Endothelial cell of umbilical vein (primary cell): ENCODE results near the gene DAND5. TPM values are rescaled to one million over a fixed set of nuclear protein-coding genes. Genes with fewer than 3 reads are reported as not detected.

ENCODE experiments used
- BruUV-seq: library from RNA; stranded (reverse); fragments of 400-500 nt; replicated peaks from 2 replicates; lab custom pipeline; 2021; lab: Mats Ljungman, UMichigan
- CTCF ChIA-PET: fragments of 300-600, 350-600 bp; sonication (Branson Sonifier 250); formaldehyde crosslinking; loops from one replicate; lab custom pipeline; 2021; ENCODE audit warnings: antibody characterized with exemption, inconsistent platforms; lab: Charles Lee
- POLR2A ChIA-PET: fragments of 300-600, 350-600 bp; sonication (Branson Sonifier 250); formaldehyde crosslinking; loops from one replicate; lab custom pipeline; 2021; ENCODE audit warnings: antibody characterized with exemption, inconsistent platforms; lab: Charles Lee
- DNase-seq: peaks from one replicate; pipeline ENCODE4 v3.0.0-alpha.2; 2011; ENCODE audit warnings: low read depth, low spot score
- FAIRE-seq: peaks from 2 replicates; lab custom pipeline; 2011; peaks lifted over from hg19 to GRCh38; lab: Jason Lieb, UNC
- H2AFZ ChIP-seq: 2 replicates; pipeline ENCODE4 v1.6.0; 2012; ENCODE audit warnings: low read depth, low read length, control low read depth, inconsistent platforms
- H3K27ac ChIP-seq: 2 replicates; pipeline ENCODE4 v1.5.1; 2011; ENCODE audit warnings: low read depth, mild to moderate bottlenecking, control low read depth, low read length, moderate library complexity; ENCODE audit not compliant: insufficient read depth
- H3K27me3 ChIP-seq, 2 experiments: 2 replicates each; pipeline versions ENCODE4 v1.6.0 to v1.6.1; 2011; ENCODE audit warnings: low read length in 2 of 2, mixed read lengths in 1 of 2; ENCODE audit not compliant: control insufficient read depth in 2 of 2, insufficient read depth in 2 of 2
- H3K36me3 ChIP-seq, 2 experiments: 2 replicates in 1 of 2; 3 replicates in 1 of 2; pipeline ENCODE4 v1.5.1; 2011; ENCODE audit warnings: low read length in 2 of 2, mild to moderate bottlenecking in 1 of 2, moderate library complexity in 1 of 2; ENCODE audit not compliant: control insufficient read depth in 2 of 2, insufficient read depth in 2 of 2; ENCODE audit errors: extremely low read depth in 1 of 2
- H3K4me1 ChIP-seq: 3 replicates; pipeline ENCODE4 v1.5.1; 2011; ENCODE audit warnings: mild to moderate bottlenecking, low read length; ENCODE audit not compliant: control insufficient read depth, insufficient read depth; ENCODE audit errors: extremely low read depth
- H3K4me2 ChIP-seq: 2 replicates; pipeline ENCODE4 v1.6.1; 2011; ENCODE audit warnings: low read length, control low read depth, mixed read lengths; ENCODE audit not compliant: insufficient read depth
- H3K4me3 ChIP-seq, 3 experiments: fragments of 200-600 bp in 1 of 3; sonication (generic), shearing (Covaris generic) in 1 of 3; replicated peaks in 1 of 3; 2 replicates each; pipeline ENCODE4 v1.5.1; 2011 to 2016; ENCODE audit warnings: control low read depth in 3 of 3, low read length in 3 of 3, mild to moderate bottlenecking in 2 of 3, inconsistent platforms in 1 of 3, low read depth in 1 of 3, moderate library complexity in 1 of 3; ENCODE audit not compliant: insufficient read depth in 1 of 3
- H3K79me2 ChIP-seq: 2 replicates; pipeline ENCODE4 v1.6.0; 2012; ENCODE audit warnings: low read length, inconsistent platforms; ENCODE audit not compliant: control insufficient read depth, insufficient read depth
- H3K9ac ChIP-seq: replicated peaks from 2 replicates; pipeline ENCODE3; 2011; ENCODE audit warnings: low read length, control low read depth; ENCODE audit not compliant: insufficient read depth; ENCODE audit errors: extremely low read depth
- H3K9me1 ChIP-seq: replicated peaks from 3 replicates; pipeline ENCODE4 v1.6.0; 2011; ENCODE audit warnings: mild to moderate bottlenecking, low read length; ENCODE audit not compliant: control insufficient read depth, insufficient read depth; ENCODE audit errors: extremely low read depth
- H3K9me3 ChIP-seq: replicated peaks from 2 replicates; pipeline ENCODE4 v1.5.1; 2012; ENCODE audit warnings: low read length, inconsistent platforms; ENCODE audit not compliant: control insufficient read depth, insufficient read depth
- H4K20me1 ChIP-seq: replicated peaks from 2 replicates; pipeline ENCODE3; 2011; ENCODE audit warnings: mild to moderate bottlenecking, low read length; ENCODE audit not compliant: control insufficient read depth, insufficient read depth; ENCODE audit errors: extremely low read depth
- CTCF ChIP-seq, 2 donors: IDR thresholded peaks; 1 replicate in 1 of 2; 2 replicates in 1 of 2; pipeline ENCODE4 v1.5.1; 2011; ENCODE audit warnings: low read length in 2 of 2, mild to moderate bottlenecking in 2 of 2, moderate library complexity in 2 of 2, control low read depth in 1 of 2, inconsistent platforms in 1 of 2, low read depth in 1 of 2; ENCODE audit not compliant: insufficient read depth in 1 of 2; ENCODE audit errors: extremely low read depth in 1 of 2
- EZH2 ChIP-seq: IDR thresholded peaks from 2 replicates; pipeline ENCODE4 v1.6.1; 2012; ENCODE audit warnings: borderline replicate concordance, low read depth, mild to moderate bottlenecking, moderate library complexity, low read length, inconsistent platforms; ENCODE audit not compliant: severe bottlenecking
- FOS ChIP-seq: IDR thresholded peaks from 2 replicates; pipeline ENCODE4 v1.6.1; 2011; ENCODE audit warnings: mild to moderate bottlenecking, low read length, moderate library complexity, borderline replicate concordance; ENCODE audit not compliant: insufficient read depth
- GATA2 ChIP-seq: IDR thresholded peaks from 2 replicates; pipeline ENCODE4 v1.7.0; 2011; ENCODE audit warnings: low read depth, mild to moderate bottlenecking, moderate library complexity, mixed read lengths, low read length; ENCODE audit not compliant: insufficient read length, insufficient read depth
- JUN ChIP-seq: IDR thresholded peaks from 2 replicates; pipeline ENCODE4 v1.6.1; 2011; ENCODE audit warnings: borderline replicate concordance, low read depth; ENCODE audit not compliant: insufficient read length, insufficient read depth
- MAX ChIP-seq: IDR thresholded peaks from 2 replicates; pipeline ENCODE4 v1.6.1; 2011; ENCODE audit not compliant: insufficient read depth, insufficient read length
- MYC ChIP-seq: IDR thresholded peaks from one replicate; pipeline ENCODE4 v1.6.1; 2011; ENCODE audit warnings: mild to moderate bottlenecking, low read depth, low read length
- POLR2A ChIP-seq: IDR thresholded peaks from 2 replicates; pipeline ENCODE4 v1.6.1; 2012; ENCODE audit warnings: low read depth, mild to moderate bottlenecking, control low read depth, low read length
- POLR2AphosphoS5 ChIP-seq: IDR thresholded peaks from 2 replicates; pipeline ENCODE4 v1.6.1; 2012; ENCODE audit warnings: low read depth, mild to moderate bottlenecking, control low read depth, low read length, moderate library complexity; ENCODE audit not compliant: insufficient read depth
- dilution Hi-C: fragments of 300-500 bp; cut with MboI; formaldehyde crosslinking; loops from one replicate; pipeline ENCODE4 v1.15.0; 2019; ENCODE audit warnings: low sequenced_read_pairs; ENCODE audit not compliant: extremely low pct_ligation_motif_present
- intact Hi-C: fragments of 100-400 bp; cut with micrococcal nuclease; formaldehyde crosslinking; loops from one replicate; pipeline ENCODE4 v1.10.0; 2022
- polyA plus RNA-seq, 4 experiments: library from polyadenylated mRNA; depleted of rRNA in 3 of 4; stranded (reverse) in 3 of 4; unstranded in 1 of 4; fragments of >200 nt; gene quantifications; 2 replicates each; pipeline versions ENCODE4 v1.2.1 to v1.2.3, GENCODE V29; 2011 to 2012; ENCODE audit warnings: missing spikeins in 1 of 4
- total RNA-seq: library from RNA; stranded (reverse); gene quantifications from 2 replicates; pipeline ENCODE4 v1.2.3, GENCODE V29; 2021

DAND5 gene
- total and polyA plus RNA-seq, 2 donors (not counting 3 experiments of a cell fraction or from before 2014, with no cell fraction given) = 0.06 to 0.20 TPM

GRCh38 chr19:12935071-12935470 is 34.3 kb upstream of the DAND5 start:
- no TSS peak for BruUV-seq
- peaks cover 22% of the 10 kb centered on the region for H3K4me1 ChIP-seq
- no peaks in the 10 kb centered on the region for H3K27me3 ChIP-seq
- H4K20me1 ChIP-seq = no peaks in the 10 kb centered on the region
- POLR2A ChIA-PET = no interaction called here
- CTCF ChIA-PET = no interaction called here
- peaks cover 37% of the 10 kb centered on the region for H3K79me2 ChIP-seq
- DNase-seq (no peak), FAIRE-seq (no peak)
- H3K9ac ChIP-seq = no peak overlapping the region
- H3K27ac ChIP-seq = no peak overlapping the region
- intact Hi-C loops (loop anchor here (10.0 kb wide), 1 partner anchor 150 kb away; no protein-coding TSS in a partner anchor), dilution Hi-C loops (no loop called here)
- no peak overlapping the region for H2AFZ ChIP-seq
- H3K4me2 ChIP-seq = no peak overlapping the region
- H3K9me1 ChIP-seq = no peaks in the 10 kb centered on the region
- H3K36me3 ChIP-seq = peaks cover 6 to 13% of the 10 kb centered on the region in 2 experiments
- H3K9me3 ChIP-seq = no peaks in the 10 kb centered on the region
- no peak for TF ChIP-seq POLR2A
- TF ChIP-seq CTCF (IDR thresholded peaks at IDR 0.05; ENCODE audit: extremely low read depth in 1 of 2, insufficient read depth in 1 of 2, low read depth in 1 of 2, low read length in 2 of 2) = no peak
- no peak for TF ChIP-seq MAX
- no peak for TF ChIP-seq EZH2
- TF ChIP-seq FOS = no peak
- no peak for TF ChIP-seq POLR2AphosphoS5
- TF ChIP-seq MYC = no peak
- no peak for TF ChIP-seq JUN
- TF ChIP-seq GATA2 = no peak
- no peak overlapping the region for H3K4me3 ChIP-seq
